ENCODE measurements around the gene DCANP1.

DNA sequence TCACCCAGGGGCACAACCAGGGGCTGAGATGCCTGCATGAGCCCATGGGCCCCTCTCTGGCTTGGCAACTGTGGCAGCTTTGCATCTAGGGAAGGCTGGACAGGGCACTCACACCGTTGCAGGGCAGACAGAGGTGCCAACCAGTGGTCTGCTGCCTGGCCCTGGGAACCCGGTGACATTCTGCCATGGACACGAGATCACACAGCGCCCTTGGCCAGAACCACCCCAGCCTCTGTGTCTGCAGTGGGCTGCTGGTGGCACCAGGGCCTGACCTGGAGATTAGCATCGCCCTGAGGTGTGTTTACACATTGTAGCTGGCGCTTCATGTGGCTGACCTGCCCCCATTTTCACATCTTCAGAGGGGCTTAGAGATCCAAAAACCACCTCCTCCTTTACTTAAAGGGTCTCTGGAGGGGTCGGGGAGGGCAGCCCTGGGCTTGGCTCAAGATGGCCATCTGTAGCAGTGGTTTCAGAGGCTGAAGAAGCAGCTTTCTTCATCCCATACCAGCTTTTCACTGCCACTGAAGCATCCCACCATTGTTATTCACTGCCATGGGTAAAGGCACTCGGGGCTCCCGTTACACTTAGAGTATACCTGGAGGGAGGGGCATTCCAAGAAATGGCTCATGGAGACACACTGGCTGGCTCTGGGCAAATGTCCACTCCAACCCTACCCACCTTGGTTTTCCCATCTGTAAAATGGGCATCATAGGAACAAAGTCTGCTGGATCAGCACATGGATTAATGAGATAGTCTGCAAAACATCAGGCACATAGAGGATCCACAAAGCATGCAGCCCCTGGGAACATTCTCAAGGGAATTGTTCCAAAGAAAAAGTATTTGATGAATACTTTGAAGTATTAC is 11.4 kb downstream of the DCANP1 start:
- TF ChIP-seq, protein P1, sequence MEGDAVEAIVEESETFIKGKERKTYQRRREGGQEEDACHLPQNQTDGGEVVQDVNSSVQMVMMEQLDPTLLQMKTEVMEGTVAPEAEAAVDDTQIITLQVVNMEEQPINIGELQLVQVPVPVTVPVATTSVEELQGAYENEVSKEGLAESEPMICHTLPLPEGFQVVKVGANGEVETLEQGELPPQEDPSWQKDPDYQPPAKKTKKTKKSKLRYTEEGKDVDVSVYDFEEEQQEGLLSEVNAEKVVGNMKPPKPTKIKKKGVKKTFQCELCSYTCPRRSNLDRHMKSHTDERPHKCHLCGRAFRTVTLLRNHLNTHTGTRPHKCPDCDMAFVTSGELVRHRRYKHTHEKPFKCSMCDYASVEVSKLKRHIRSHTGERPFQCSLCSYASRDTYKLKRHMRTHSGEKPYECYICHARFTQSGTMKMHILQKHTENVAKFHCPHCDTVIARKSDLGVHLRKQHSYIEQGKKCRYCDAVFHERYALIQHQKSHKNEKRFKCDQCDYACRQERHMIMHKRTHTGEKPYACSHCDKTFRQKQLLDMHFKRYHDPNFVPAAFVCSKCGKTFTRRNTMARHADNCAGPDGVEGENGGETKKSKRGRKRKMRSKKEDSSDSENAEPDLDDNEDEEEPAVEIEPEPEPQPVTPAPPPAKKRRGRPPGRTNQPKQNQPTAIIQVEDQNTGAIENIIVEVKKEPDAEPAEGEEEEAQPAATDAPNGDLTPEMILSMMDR (IDR thresholded peaks at IDR 0.05), result no peak
- TF ChIP-seq EZH2 (IDR thresholded peaks at IDR 0.05; ENCODE audit: borderline replicate concordance, insufficient read depth, low read depth, low read length, poor library complexity, severe bottlenecking), result no peak

Measured in B cell (primary cell).